GM13977 (cell line): Measurements from ENCODE around the gene MTCL1.

Source experiments
- DNase-seq: peaks from one replicate; pipeline ENCODE4 v3.0.0; 2012; ENCODE audit warnings: low spot score
- in situ Hi-C: fragments of 300-500 bp; cut with MboI; formaldehyde crosslinking; loops from one replicate; pipeline ENCODE4 v1.12.0; 2022; ENCODE audit warnings: low sequenced_read_pairs, low pct_unique_long_range_greater_than_20kb, mixed read lengths, inconsistent platforms; ENCODE audit not compliant: unreplicated experiment
- TF ChIP-seq, protein P1 (sequence below): IDR thresholded peaks from 2 replicates; pipeline ENCODE4 v1.5.1; 2012; ENCODE audit warnings: mild to moderate bottlenecking, control low read depth; ENCODE audit not compliant: insufficient read depth; ENCODE audit errors: extremely low read depth, missing control alignments

MTCL1 gene

DNA sequence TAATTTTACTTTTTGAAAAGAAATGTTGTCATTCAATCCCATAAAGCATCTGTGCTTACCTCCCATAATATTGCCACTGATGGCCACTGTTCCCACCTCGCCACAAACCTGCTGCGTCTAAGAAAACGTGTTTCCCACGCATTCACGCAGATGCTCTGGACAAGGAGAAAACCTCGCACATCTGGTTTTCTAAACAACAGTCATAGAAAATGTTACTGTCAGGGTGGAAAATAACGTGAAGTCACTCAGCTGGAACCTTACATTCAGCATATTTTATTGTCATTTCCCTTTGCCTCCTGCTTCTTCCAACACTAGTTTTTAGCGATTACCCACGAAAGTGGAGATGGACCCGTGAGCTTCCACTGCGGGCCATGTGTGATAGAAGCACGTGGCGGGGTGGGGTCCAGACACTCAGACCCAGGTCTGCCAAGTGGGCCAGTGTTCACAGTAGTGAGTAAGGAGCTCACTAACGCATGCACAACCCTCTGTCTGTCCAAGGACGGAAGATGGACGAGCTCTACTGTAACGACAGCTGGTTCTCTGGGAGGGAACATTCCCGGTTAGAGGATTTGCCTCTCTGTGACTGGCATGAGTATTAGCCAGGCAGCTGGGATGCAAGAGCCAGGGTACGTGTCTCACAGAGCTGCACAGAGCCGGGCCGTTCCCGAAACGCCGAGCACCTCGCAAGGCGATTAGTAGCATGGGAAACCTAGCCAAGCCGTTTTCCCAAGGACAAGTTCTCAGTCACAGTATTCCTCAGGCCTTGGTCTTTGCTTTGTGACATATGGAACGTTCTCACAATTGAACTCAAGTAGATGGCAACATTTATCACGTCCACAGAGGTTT, 94.5 kb downstream of the MTCL1 start:
- DNase-seq: no peak
- in situ Hi-C loops: no loop called here
- TF ChIP-seq, protein P1, sequence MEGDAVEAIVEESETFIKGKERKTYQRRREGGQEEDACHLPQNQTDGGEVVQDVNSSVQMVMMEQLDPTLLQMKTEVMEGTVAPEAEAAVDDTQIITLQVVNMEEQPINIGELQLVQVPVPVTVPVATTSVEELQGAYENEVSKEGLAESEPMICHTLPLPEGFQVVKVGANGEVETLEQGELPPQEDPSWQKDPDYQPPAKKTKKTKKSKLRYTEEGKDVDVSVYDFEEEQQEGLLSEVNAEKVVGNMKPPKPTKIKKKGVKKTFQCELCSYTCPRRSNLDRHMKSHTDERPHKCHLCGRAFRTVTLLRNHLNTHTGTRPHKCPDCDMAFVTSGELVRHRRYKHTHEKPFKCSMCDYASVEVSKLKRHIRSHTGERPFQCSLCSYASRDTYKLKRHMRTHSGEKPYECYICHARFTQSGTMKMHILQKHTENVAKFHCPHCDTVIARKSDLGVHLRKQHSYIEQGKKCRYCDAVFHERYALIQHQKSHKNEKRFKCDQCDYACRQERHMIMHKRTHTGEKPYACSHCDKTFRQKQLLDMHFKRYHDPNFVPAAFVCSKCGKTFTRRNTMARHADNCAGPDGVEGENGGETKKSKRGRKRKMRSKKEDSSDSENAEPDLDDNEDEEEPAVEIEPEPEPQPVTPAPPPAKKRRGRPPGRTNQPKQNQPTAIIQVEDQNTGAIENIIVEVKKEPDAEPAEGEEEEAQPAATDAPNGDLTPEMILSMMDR: no peak

DNA sequence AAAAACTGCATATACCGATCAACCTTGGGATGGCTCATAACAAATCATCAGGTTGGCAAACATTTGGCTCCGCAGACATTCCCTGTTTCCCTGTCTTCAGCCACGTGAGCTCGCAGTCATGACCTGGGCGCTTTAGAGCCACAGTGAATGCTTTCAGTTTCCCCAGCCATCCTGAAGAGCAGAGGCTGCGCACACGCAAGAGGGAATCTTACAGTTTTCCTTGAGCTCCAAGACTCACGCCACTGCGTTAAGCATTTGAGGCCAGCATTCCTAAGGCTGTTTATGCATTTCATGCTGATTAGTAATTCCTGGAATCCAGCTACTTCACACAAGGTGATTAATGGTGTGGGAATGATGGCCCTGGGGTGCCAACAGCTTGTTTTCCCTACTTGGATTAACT, 95.1 kb downstream of the MTCL1 start:
- in situ Hi-C loops: no loop called here
- DNase-seq: no peak

DNA sequence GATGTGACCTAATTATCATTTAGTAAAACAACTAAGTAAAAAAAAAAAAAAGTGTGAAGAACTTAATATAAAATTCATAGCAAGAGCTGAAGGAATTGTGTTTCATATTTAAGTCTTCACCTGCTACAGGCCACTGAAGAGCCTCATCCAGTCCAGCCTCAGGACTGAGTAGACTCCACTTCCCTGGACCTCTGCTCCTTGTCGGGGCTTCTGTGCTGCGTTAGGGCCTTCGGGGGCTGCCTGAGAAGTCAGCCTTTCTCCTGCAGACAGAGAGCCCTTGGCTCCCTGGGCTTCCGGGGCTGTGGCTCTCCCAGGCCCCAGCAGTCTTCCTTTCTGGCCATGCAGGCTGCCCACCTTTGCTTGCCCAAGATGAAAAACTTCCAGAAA, 95.5 kb downstream of the MTCL1 start:
- TF ChIP-seq, protein P1: no peak
- in situ Hi-C loops: no loop called here
- DNase-seq: no peak

More for the DNA sequence above, 95.1 kb downstream of the MTCL1 start:
- TF ChIP-seq, protein P1: no peak

DNA sequence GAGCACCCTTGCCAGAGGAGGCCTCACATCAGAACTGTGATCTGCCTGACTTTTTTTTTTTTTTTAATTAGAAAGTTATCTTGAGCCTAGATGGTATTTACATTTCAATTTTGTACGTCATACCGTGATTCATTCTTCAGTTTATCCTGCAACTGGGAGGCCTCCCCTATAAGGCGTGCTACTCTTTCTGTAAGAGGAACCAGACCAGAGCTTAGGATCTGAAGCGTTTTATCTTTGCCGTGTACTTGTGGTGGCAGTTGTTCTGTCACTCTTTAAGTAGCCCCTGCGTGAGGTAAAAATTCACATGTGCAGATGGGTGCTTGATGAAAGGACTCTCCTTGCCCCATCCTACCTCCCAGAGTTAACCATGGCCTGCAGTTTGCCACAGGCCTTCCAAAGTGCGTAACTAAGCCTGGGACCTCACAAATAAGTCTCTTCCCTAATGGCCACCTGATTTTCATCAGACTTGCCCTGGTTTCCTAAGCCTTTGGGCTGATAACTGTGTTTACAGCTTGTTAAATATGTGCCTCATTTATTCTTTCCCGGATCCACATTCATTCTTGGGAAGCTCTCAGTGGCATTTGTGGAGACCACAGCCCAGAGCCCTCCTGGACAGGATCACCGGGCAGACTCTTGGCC, 96.0 kb downstream of the MTCL1 start:
- TF ChIP-seq, protein P1: no peak
- DNase-seq: no peak
- in situ Hi-C loops: no loop called here

DNA sequence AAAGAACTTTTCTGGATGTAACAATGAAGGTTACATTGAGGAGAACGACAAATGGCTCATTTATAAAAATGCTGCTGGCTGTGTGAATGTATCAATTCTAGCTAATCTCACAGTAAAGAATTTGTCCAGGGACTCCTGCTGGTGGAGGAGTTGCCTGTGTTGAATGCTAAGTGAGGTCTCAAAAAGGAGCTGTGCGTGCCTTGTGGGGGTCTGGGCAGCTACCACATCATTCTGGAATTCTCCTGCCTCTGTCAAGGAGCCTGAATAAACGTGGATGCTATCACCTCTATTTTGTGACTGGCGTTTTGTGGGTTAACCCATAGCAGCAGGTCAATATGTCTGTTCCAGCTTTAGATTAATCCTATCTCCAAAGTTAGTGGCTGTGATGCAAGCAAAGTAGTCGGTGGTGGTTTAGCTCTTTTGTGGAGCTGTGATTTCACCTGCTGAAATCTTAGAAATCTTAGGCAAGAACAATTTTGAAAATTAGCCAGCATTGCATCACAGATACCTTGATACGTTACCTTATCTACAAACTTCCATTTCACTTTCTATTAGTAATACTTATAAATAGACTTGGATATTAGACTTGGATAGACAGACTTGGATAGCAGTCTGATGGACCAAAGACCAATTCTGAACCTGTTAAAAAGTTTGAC, 96.8 kb downstream of the MTCL1 start:
- in situ Hi-C loops: no loop called here
- TF ChIP-seq, protein P1: no peak
- DNase-seq: no peak

DNA sequence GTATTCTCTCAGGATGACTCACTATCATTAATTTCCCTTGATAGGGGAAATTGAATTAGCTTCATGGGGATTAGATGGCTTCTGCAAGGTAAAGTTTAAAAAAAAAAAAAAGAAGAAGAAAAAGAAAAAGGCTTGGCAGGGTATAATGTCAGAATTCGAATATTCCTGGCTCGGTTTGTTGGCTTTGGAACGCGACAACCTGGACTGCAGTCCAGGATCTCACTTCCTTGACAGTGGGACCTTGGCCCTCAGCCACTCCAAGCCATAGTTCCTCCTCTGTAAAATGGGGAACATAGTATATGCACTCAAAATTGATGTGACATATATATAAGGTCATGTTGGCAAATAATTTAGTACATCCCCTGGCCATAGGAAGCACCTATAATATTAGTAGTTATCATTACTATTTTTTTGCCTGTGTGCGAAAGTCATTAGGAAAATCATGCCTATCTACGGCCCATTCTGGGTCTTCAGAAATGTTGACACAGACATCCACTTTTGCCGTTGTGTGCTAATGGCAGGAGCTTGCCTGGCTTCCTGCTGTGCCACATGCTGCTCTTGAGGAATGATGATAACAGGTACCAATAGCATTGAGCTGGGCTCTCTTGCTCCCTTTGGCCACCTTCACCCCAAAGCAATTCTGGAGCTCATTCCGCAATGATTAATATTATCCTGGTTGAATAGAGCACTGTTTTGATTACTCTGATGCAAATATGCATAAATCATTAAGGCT, 97.9 kb downstream of the MTCL1 start:
- in situ Hi-C loops: no loop called here
- TF ChIP-seq, protein P1: no peak
- DNase-seq: no peak
